Mesothelial cell of epicardium (in vitro differentiated cells): ENCODE data around the gene LGALSL. TPM values are rescaled to one million over a fixed set of nuclear protein-coding genes. Genes with fewer than 3 reads are reported as not detected.

Experiments used
- DNase-seq, 2 experiments: peaks; one replicate each; pipeline ENCODE4 v3.0.0; 2021; ENCODE audit warnings: low spot score in 2 of 2; ENCODE audit not compliant: unreplicated experiment in 2 of 2
- H3K27ac Mint-ChIP-seq: 2 replicates; pipeline ENCODE4 v1.8.0; 2021; ENCODE audit warnings: mixed read lengths
- H3K27me3 Mint-ChIP-seq: 2 replicates; pipeline ENCODE4 v1.8.0; 2021; ENCODE audit warnings: low read depth, mixed read lengths
- H3K36me3 Mint-ChIP-seq: 2 replicates; pipeline ENCODE4 v1.8.0; 2021; ENCODE audit warnings: mixed read lengths
- H3K4me1 Mint-ChIP-seq: 2 replicates; pipeline ENCODE4 v1.8.0; 2021; ENCODE audit warnings: mixed read lengths
- H3K4me3 Mint-ChIP-seq: 2 replicates; pipeline ENCODE4 v1.8.0; 2021; ENCODE audit warnings: mild to moderate bottlenecking, moderate library complexity, mixed read lengths
- H3K9me3 Mint-ChIP-seq: 2 replicates; pipeline ENCODE4 v1.8.0; 2021; ENCODE audit warnings: mixed read lengths
- total RNA-seq: library from RNA; stranded (reverse); gene quantifications from 3 replicates; pipeline ENCODE4 v1.2.1, GENCODE V29; 2021
- TF ChIP-seq, protein P1 (sequence below): fragments of 200-600 bp; sonication (generic); IDR thresholded peaks from one replicate; pipeline ENCODE4 v1.5.0; 2021; ENCODE audit warnings: antibody characterized with exemption; ENCODE audit not compliant: unreplicated experiment

Gene LGALSL
- total RNA-seq, 1 donor from 2014 or later: 15.6 TPM

DNA sequence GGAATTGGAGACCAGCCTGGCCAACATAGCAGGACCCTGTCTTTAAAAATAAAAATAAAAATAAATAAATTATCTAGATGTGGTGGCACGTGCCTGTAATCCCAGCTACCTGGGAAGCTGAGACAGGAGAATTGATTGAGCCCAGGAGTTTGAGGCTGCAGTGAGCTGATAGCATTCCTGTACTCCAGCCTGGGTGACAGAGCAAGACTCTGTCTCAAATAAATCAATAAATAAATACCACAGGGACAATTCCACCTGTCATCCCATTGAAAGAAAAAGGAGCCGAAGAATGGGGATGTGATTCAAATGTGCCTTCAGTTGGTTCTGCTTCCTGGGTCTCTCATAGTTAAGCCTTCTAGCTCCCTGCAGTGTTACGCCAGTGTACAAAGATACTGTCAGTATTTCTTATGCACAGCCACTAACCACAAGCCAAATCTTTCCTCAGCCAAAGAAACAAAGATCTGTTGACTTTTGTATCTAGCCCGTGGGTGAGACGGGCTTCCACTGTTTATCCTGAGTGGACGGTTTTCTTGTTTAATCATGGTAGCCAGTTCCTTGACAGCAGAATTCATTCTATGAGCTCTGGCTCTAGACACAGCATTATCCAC, 12.6 kb downstream of the LGALSL start:
- H3K4me3 Mint-ChIP-seq: no peak overlapping the region
- H3K9me3 Mint-ChIP-seq: no peaks in the 10 kb centered on the region
- peaks cover 12% of the 10 kb centered on the region for H3K4me1 Mint-ChIP-seq
- no peaks in the 10 kb centered on the region for H3K36me3 Mint-ChIP-seq
- TF ChIP-seq, protein P1, sequence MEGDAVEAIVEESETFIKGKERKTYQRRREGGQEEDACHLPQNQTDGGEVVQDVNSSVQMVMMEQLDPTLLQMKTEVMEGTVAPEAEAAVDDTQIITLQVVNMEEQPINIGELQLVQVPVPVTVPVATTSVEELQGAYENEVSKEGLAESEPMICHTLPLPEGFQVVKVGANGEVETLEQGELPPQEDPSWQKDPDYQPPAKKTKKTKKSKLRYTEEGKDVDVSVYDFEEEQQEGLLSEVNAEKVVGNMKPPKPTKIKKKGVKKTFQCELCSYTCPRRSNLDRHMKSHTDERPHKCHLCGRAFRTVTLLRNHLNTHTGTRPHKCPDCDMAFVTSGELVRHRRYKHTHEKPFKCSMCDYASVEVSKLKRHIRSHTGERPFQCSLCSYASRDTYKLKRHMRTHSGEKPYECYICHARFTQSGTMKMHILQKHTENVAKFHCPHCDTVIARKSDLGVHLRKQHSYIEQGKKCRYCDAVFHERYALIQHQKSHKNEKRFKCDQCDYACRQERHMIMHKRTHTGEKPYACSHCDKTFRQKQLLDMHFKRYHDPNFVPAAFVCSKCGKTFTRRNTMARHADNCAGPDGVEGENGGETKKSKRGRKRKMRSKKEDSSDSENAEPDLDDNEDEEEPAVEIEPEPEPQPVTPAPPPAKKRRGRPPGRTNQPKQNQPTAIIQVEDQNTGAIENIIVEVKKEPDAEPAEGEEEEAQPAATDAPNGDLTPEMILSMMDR: no peak
- DNase-seq: no peak
- H3K27ac Mint-ChIP-seq: no peak overlapping the region
- H3K27me3 Mint-ChIP-seq: no peaks in the 10 kb centered on the region

GRCh38 chr2:64467096-64467843, 13.3 kb downstream of the LGALSL start:
- Mint-ChIP-seq H3K4me1 (peaks cover 6% of the 10 kb centered on the region), H3K27me3 (no peaks in the 10 kb centered on the region), H3K9me3 (no peaks in the 10 kb centered on the region), H3K4me3 (no peak overlapping the region), H3K27ac (no peak overlapping the region), H3K36me3 (no peaks in the 10 kb centered on the region)
- no peak for DNase-seq
- TF ChIP-seq, protein P1: no peak

- H3K4me1 Mint-ChIP-seq: peaks cover 6% of the 10 kb centered on the region
Measured at GRCh38 chr2:64469261-64469660, 15.3 kb downstream of the LGALSL start.

DNA sequence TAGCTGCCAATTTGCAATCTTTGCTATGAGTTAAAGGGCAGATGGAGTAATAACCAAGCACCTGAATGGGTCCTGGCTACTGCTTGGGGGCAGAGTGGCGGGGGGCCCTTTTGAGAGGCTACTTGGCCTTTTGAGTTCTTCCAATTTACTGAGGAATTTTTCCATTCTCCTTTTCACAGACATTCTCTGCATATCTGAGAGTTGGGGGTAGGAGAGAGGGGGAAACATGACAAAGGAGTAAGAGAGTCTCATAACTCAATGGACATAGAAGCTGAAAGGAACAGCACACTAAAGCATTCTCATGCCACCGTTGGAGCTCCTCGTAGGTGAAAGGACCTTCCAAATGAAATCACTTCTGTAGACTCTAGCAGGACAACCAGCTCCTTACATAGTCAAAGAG, 16.1 kb downstream of the LGALSL start:
- Mint-ChIP-seq H3K27ac (no peak overlapping the region), H3K4me3 (no peak overlapping the region), H3K27me3 (no peaks in the 10 kb centered on the region), H3K4me1 (peaks cover 6% of the 10 kb centered on the region), H3K9me3 (no peaks in the 10 kb centered on the region), H3K36me3 (no peaks in the 10 kb centered on the region)
- TF ChIP-seq, protein P1: no peak
- DNase-seq: no peak

More at GRCh38 chr2:64469261-64469660, 15.3 kb downstream of the LGALSL start:
- no peak overlapping the region for H3K27ac Mint-ChIP-seq
- DNase-seq: no peak
- H3K9me3 Mint-ChIP-seq: no peaks in the 10 kb centered on the region
- H3K36me3 Mint-ChIP-seq: no peaks in the 10 kb centered on the region
- H3K4me3 Mint-ChIP-seq: no peak overlapping the region
- no peaks in the 10 kb centered on the region for H3K27me3 Mint-ChIP-seq
- TF ChIP-seq, protein P1: no peak

- TF ChIP-seq, protein P1: no peak
- no peak overlapping the region for H3K27ac Mint-ChIP-seq
- H3K4me1 Mint-ChIP-seq: peaks cover 6% of the 10 kb centered on the region
- no peaks in the 10 kb centered on the region for H3K36me3 Mint-ChIP-seq
- H3K9me3 Mint-ChIP-seq: no peaks in the 10 kb centered on the region
- no peaks in the 10 kb centered on the region for H3K27me3 Mint-ChIP-seq
- no peak overlapping the region for H3K4me3 Mint-ChIP-seq
- DNase-seq: no peak
Measured at GRCh38 chr2:64470766-64471295, 16.9 kb downstream of the LGALSL start.
